SK-N-DZ (cell line): ENCODE data around the gene RAB25. TPM values are rescaled to one million over a fixed set of nuclear protein-coding genes. Genes with fewer than 3 reads are reported as not detected.
"Not testable (repeated sequence)": the region's sequence is repeated elsewhere in the genome, so short reads cannot be mapped to it uniquely, and the experiment has no call there.

Experiments used
- DNase-seq: peaks from one replicate; pipeline ENCODE4 v3.0.0-alpha.2; 2015; ENCODE audit warnings: low spot score
- polyA plus RNA-seq, 2 experiments: library from polyadenylated mRNA; depleted of rRNA; stranded (reverse); fragments of >200 nt; gene quantifications; 2 replicates each; pipeline ENCODE4 v1.2.3, GENCODE V29; 2014

RAB25 gene
- polyA plus RNA-seq (2014; cell fraction: cytosol; rRNA removed), result 0.30 and 0.85 TPM in 2 replicates
- polyA plus RNA-seq (2014; cell fraction: nucleus; rRNA removed), result not detected in 2 replicates

DNA sequence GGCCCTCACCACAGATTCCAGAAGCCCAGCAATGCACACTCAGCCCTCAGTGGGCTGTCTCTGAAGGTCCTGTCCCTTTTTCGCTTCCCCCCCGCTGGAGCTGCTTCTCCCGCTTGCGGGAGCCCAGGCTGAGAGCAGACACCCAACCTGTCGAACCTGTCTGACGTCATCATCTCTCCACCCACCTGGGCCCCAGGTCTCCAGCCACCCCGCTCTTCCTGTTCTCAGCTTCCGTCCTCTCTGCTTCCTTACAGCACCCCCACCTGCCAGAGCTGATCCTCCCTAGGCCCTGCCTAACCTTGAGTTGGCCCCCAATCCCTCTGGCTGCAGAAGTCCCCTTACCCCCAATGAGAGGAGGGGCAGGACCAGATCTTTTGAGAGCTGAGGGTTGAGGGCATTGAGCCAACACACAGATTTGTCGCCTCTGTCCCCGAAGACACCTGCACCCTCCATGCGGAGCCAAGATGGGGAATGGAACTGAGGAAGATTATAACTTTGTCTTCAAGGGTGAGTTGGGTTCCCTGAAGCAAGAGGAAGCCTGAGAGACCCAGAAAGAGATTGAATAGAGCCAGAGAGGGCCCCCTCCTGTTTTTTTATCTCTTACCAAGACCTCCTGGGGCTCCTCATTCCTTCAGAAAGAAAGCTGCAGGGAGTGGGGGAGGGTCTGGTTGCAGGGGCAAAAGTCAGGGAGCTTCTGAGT lies at the start of gene RAB25:
Gene RAB25, plus strand, starts transcription at position 224 of the 700 bp plus-strand sequence. Its CDS starts 241 bp downstream, at position 465.
- DNase-seq, result no peak

DNA sequence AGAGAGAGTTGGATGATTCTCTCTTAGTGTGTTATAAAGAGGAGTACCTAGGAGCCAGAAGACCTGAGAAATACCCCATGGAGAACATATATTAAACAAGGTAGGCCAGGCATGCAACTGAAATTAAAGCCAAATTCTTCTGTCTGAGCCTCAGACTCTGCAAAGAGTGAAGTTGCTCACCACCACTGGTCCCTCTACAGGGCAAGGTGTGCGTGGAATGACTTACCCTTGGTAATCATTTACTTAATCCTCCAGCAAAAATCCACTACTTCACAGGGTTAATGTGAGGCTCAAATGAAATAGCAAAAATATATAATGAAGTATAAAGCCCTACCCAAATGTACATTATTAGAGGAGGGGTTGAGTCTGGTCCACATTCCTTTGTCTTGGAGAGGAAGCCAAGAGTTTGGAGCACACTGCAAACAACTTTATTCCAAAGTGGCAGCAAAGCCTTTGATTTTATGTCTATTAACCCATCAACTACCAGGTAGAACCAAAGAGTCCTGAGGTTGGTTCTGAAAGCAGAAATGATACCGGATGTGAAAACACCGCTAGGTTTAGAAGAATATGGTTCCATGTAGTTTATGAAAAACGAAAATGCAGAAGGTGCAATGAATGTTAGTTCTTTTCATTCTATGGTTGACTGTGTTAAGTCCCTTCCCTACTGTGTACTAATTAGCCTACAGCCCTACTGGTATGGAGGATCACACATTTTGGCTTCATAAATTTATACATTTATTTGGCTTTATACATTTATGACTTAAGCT lies 48.7 kb upstream of the RAB25 start:
- DNase-seq, result no peak

DNA sequence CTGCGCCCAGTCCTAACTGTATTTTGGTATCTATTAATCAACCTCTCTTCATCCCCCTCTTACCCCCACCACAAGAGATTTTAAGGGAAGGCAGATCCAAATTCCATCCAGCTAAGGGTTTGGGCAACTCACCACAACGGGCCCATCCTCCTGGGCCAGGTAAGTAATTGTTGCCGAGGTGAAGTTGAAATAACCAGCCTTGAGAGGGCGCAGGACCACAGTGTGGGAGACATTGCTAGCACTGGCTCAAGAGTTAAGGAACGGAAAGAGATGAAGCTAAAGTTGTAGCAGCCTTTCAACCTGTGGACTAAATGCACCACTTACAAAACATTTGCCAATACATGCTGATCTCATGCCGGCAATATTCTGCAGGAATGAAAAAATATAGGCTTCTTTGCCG lies 46.1 kb upstream of the RAB25 start:
- no peak for DNase-seq

DNA sequence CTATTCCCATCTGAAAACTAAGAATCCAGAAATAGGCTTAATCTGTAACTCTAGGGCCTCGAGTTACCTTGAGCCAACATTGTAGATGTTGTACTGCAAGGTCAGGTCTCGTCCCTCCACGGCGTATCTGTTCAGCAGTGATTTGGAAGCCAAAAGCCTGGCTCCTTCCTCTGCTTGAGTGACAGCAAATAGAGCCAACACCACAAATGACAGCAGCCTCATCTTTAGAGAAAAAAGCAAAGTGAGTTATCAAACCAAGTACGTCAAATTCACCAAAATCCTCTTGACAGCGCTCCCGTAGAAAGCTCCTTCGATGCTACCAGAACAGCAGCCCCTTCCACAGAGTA lies 41.0 kb upstream of the RAB25 start:
- DNase-seq, result no peak

DNA sequence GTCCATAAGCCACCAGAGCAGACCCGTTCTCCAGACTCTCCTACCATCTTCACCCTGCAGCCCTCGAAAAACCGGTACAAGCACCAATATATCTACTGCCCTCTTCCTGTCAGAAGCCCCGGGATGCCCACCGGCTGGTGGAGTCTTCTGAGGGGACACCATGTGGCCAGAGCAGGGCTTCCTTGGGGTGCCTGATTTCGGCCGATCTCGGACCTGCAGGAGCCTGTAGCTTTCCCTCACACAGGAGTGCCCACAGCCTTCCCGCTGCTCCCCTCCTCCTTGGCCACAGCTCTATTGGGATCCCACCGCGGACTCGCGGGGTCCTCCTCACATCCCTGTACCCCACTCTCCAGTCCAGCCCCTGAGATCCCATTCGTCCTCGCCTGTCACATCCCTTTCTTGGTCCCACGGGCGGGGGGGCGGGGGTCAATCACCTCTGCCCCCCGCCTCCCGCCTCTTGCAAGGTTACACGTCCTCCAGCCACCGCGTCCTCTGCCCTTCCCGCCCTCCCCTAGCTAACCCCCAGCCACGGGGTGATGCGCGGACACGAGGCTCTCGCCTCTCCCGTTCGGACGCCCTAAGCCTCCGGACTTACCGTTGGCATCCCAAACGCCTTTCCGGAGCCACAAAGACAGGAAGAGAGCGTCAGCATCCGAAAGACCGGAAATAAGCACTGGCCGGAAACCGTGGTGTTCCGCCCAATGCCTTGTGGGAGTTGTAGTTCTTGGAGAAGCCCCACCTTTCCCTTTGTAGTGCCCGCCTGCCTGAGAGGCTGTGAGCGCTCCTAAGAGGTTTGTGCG lies 40.5 kb upstream of the RAB25 start, which contains the start of gene SSR2:
Gene SSR2, minus strand, starts transcription at position 659 of the 800 bp plus-strand sequence. CDS start 784 bp downstream, outside the sequence.
- DNase-seq, result peak; percentile 96

DNA sequence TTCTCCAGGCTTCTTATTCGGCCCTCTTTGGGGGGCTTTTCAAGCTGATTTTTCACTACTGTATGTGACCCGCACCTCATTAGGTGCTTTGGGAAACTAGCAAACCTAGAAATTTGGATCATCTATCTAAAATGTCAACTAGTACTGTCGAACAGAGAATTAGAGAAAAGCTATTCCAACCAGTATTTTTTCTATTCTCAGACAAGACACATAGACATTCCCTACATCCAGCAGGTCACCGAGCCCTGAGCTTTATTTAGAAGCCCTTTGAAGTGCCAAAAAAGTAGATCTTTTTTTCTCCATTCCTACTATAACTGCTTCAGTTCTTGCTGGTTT lies 39.9 kb upstream of the RAB25 start:
- no peak for DNase-seq

DNA sequence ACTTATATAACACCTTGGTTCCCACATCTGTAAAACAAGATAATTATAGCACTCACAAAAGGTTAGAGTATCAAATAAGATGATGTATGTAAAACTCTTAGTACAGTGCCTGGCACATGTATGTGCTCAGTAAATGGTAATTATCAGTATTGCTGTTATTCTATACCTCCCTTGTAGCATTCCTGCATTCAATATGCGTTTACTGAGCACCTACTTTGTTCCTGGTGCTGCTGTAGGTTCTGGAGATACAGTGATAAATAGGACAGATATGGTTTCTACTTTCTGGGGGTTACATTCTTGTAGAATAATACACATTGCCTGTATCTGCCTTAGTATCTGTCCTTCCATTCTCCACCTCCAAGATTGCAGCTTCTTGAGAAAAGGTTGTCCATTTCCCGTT lies 39.0 kb upstream of the RAB25 start:
- DNase-seq, result no peak

DNA sequence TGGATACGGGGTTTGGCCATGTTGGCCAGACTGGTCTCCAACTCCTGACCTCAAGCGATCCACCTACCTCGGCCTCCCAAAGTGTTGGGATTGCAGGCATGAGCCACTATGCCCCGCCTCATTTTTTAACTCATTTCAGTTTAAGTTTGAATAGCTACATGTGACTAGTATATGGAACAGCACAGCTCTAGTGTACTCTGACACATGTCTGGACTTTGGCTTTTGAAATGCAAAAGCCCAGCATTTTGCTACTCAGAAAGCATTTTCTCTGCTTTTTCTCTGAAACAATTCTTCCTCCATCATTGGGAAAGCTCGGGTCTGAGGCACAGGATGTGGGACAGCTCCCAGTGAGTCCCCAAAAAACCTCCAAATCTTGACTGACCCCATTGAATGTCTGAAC lies 36.2 kb upstream of the RAB25 start:
- DNase-seq, result no peak

DNA sequence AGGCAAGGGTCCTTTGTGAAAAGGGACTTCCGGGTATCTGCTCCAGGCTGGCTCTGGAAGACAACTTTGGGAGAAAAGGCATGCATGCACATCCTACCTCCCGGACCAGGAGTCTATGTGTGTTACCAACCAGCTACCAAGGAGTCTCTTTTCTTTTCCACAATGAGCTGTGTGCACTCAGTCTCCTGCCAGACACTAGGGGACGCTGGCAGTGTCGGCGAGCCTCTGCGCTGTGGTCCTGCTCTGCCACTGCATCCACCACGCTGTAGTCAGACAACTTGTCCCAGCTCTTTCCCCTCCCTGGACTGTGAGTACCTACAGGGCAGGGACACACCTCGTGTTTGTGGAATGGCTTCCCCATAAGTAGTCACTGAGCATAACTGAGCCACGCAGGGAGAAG lies 35.1 kb upstream of the RAB25 start:
- peak; percentile 83 for DNase-seq

DNA sequence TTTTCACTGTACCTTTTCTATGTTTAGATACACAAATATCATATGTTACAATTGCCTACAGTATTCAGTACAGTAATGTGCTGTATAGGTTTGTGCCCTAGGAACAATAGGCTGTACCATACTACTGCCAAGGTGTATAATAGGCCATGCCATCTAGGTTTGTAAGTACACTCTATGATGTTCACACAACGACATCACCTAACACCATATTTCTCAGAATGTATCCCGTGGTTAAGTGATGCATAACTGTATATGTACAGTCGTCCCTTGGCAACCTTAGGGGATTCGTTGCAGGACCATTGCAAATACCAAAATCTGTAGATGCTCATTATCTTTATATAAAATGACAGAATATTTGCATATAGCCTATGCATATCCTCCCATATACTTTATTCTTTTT lies 34.4 kb upstream of the RAB25 start:
- no peak for DNase-seq

DNA sequence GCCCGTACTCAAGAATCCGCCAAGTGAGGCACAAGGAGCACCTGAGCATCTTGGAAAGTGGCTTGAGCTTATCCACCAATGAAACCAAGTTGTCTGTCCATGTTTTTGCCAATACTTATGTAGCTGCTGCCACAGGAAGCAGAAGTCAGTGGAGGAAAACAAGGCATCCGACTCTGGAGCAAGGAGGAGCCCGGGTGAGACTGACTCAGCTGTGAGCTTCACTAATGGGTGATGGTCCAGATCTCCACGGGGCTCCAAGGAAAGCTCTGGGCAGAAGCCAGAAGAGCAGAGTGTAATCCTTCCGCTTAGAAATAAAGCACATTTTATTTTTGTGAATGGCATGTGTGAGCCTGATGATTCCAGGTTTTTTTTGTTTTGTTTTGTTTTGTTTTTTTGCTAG lies 27.9 kb upstream of the RAB25 start:
- DNase-seq, result no peak

DNA sequence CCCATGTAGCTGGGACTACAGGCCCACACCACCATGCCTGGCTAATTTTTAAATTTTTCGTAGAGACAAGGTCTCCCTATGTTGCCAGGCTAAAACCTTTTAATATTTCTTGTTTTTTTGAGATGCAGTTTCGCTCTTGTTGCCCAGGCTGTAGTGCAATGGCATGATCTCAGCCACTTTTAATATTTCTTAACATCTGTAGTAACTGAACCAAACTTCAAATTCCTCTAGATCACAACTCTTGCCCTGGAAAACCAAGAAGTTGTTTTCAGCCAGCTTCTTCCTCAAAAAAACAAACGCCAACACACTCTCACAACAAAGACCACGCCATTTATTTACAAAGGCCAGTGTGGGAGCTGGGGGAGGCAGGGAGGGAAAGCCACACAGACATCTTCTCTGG lies 26.0 kb upstream of the RAB25 start:
- not testable (repeated sequence) for DNase-seq

DNA sequence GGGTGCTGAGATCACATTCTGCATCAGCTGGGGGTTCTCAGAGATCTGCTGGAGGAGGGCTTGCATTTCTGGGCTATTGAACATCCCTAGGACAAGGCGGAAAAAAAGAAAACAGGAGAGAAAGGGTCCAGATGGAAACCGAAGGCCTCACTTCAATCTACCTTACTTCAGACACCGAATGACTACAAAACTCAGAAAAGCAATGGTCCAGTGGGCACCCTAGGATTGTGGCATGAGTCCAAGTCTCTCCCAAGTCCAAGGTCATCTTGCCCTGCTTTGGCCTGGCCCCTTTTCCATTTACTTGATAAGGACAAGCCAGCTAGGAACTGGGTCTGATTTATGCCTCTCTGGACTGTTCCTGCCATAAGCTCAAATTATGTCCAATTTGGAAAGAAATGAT lies 18.1 kb upstream of the RAB25 start:
- no peak for DNase-seq

DNA sequence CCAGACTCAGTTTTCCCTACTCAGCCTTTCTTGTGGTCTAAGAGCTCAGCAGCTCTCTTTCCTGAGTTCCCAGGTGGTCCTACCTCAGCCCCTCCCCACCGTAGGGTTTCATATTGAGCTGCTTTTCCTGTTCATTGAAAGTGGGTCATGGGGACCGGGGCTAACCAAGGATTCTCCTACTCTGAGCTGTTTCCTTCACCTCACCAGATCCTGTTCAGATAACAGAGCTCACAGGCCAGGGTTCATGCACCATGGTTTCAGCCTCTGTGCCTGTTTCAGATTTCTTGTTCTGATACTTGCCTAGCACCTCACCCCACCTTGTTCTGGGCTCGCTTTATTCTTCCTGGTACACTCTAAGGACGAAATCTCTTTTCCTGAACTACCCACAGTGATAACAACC lies 15.9 kb upstream of the RAB25 start:
- DNase-seq, result no peak

DNA sequence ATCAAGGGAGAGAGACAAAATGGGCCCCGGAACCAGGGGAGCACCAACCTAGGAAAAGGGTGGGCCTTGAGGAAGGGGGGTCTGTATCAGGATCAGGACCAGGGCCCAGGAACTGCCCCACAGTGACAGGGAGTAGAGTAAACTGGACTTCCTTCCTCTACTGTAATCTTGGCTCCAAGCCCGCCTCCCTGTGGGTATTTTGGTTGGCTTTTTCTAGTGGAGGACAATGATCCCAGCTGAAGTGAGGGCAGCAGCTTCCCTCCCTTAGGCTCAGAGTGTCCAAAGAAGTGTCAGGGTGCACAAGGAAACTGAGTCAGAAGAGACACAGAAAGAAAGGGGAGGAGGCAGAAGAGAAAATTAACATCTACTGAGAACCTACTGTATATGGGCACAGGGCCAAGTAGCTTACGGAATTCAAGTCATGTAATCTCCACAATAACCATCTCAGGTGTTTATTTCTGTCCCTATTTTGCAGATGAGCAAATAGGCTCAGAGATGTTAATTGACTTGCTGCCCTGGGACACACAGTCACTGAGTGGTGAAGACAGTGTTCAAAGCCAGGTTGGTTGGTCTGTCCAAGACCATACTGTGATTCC lies 12.2 kb upstream of the RAB25 start:
- DNase-seq, result no peak

DNA sequence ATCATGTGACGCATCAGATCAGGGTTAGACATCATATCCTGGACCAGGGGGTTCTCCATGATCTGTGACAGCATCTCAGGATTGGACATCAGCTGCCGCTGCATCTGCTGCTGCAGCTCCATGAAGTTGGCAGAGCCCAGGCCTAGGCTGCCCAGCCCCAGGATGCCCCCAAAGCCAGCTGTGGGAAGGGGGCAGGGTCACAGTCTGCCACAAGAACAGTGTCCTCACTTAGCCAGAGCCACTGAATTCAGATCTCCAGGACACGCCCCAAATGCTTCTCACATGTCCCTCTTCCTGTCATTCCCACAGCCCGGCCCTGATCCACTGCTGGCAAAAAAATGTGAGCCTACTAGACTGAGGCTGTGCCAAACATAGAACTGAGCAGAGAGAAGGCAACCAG lies 10.6 kb upstream of the RAB25 start:
- DNase-seq, result no peak

DNA sequence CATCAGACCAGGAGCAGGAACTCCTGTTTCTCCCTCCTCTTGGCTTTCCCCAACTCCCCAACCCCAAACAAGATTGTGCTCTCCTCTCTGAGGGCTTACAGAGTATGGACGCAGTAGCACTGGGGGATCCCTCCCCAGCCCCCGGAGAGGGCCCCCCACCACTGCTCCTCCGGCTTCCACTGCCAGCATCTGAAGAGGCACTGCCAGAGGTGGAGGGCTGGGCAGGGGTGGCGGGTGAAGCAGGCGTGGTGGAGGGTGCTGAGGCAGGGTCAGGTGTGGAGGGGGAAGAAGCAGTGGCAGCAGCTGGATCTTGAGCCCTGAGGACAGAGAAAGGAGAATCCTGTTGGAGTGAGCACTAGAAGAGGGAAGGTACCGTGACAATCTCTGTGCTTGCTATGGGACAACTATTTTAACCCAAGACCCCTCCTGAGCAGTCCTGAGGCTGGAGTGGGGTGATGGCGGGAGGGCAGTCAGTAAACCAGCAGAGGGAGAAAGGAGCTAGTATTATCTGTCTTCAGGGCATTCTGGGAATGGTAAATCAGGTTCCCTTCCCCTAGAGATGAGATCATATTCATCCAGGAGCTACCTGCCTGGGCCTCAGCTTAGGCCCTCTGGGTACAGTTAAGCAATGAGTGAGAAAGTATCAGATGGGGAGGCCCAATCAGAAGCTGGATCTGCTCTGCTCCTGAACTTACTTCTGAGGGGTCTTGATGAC lies 9.8 kb upstream of the RAB25 start:
- no peak for DNase-seq

DNA sequence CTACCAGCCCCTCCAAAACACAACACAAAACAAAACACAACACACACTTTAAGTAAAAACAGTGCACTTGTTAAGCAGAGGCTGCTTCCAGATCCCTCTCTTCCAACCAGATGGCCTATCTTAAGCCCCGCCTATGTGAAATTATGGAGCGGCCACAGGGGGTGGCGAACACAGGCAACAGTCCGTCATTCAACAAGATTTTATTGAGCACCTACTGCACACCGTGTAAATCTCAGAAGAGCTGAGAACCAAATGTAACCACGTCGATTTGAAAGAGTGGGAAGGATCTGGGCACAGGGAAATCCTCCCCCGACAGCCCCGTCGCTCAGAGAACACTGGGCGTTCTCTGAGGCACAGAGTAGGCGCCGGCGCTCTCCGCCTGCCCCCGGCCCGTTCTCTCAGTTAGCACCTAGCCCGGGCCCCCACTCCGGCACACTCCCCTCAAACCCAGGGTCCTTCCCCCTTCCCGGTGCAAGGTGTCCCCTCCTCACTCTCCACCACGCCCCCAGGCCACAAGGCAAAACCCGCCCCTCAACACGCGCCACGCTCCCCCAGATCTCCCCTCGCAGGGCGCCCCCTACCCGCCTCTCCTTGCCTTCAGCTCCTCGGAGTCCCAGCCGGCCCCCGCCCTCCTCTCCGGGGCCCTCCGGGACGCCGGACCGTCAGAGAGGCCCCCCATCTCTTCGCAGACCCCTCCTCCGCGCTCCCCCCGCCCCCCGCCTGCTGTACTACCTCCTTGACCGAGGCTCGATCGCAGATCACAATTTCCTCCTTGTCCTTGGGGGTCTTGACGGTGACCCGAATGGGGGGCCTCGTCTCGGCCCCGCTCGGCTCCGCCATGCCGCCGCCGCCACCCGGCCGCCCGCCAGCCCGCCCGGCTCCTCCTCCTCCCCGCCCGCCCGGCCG lies 7.8 kb upstream of the RAB25 start:
- DNase-seq, result peak; percentile 85

DNA sequence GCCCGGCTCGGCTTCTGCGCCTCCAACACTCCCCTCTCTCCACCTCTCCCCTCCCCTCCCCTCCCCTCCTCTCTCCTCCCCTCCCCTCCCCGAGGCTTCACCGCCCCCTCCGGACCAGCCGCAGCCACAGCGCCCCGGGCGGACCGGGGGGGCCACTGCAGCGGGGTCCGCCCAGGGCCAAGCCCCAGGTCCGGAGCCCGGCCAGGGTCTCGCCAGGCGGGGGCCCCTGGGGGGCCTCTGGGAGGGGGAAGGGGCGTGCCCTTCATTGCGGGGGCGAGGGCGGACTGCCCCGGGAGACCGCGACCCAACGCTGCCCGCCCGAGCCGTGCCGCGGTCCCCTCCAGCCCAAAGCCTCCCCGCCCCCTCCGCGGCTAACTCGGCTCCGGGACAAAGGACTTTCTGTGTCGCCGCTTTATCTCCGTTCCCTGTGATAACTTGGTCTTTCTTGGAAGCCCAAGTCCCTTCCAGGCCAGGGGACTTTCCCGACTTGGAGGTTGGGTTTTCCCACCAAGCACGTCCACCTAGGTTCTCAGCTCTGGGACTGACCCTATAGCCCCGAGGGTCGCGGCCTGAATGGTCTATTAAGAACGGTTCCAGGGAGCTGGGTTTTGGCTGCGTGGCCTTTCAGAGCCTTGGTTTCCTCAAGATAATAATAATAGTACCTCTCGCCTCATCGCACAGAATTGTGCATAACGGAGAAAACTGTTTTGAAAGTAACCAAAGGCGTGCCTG lies 7.0 kb upstream of the RAB25 start, which contains the start of gene UBQLN4:
Gene UBQLN4, minus strand, starts transcription at position 31 of the 732 bp plus-strand sequence. CDS start 97 bp downstream, outside the sequence.
- peak; percentile 89 for DNase-seq
